Measurements from ENCODE around the gene GOLGA2.

The GOLGA2 gene

GRCh38 chr9:128257086-128257825 is 18.6 kb downstream of the GOLGA2 start:
- H3F3A ChIP-seq (ENCODE audit: low read depth): no peaks in the 10 kb centered on the region
- no peaks in the 10 kb centered on the region for H3K79me2 ChIP-seq (ENCODE audit: insufficient read depth, low read length)
- no peaks in the 10 kb centered on the region for H4K20me1 ChIP-seq (ENCODE audit: insufficient read depth, low read length, poor library complexity, severe bottlenecking)
- no peaks in the 10 kb centered on the region for H3K27me3 ChIP-seq (ENCODE audit: insufficient read depth, low read length, poor library complexity, severe bottlenecking)
- no peak overlapping the region for H3K9ac ChIP-seq (ENCODE audit: low read depth, low read length, poor library complexity, severe bottlenecking)
- no peaks in the 10 kb centered on the region for H3K9me3 ChIP-seq (ENCODE audit: insufficient read depth, low read depth, low read length)
- TF ChIP-seq CTCF (conservative IDR thresholded peaks at IDR 0.05; ENCODE audit: low read length) (no peak), EZH2phosphoT487 (IDR thresholded peaks at IDR 0.05; ENCODE audit: borderline replicate concordance) (no peak)
- H3K4me2 ChIP-seq (ENCODE audit: low read depth, low read length, poor library complexity, severe bottlenecking): no peak overlapping the region
- no peak overlapping the region for H2AFZ ChIP-seq (ENCODE audit: low read length)
- no peaks in the 10 kb centered on the region for H3K4me1 ChIP-seq (ENCODE audit: insufficient read depth, low read length, poor library complexity, severe bottlenecking)
- no peak overlapping the region for H3K4me3 ChIP-seq (ENCODE audit: low read length, poor library complexity, severe bottlenecking)
- H3K36me3 ChIP-seq (ENCODE audit: insufficient read depth, low read length): peaks cover 9% of the 10 kb centered on the region; the same call in 1 of the 2 replicates
- H3K9me2 ChIP-seq (replicated peaks; ENCODE audit: low read depth, low read length): no peaks in the 10 kb centered on the region

GRCh38 chr9:128254855-128255759 is 20.7 kb downstream of the GOLGA2 start:
- Histone ChIP-seq H4K20me1 (ENCODE audit: insufficient read depth, low read length, poor library complexity, severe bottlenecking) (no peaks in the 10 kb centered on the region), H2AFZ (ENCODE audit: low read length) (no peak overlapping the region), H3K9me2 (replicated peaks; ENCODE audit: low read depth, low read length) (no peaks in the 10 kb centered on the region), H3K4me3 (ENCODE audit: low read length, poor library complexity, severe bottlenecking) (no peak overlapping the region), H3K4me2 (ENCODE audit: low read depth, low read length, poor library complexity, severe bottlenecking) (no peak overlapping the region), H3F3A (ENCODE audit: low read depth) (no peaks in the 10 kb centered on the region), H3K27me3 (ENCODE audit: insufficient read depth, low read length, poor library complexity, severe bottlenecking) (no peaks in the 10 kb centered on the region), H3K4me1 (ENCODE audit: insufficient read depth, low read length, poor library complexity, severe bottlenecking) (no peaks in the 10 kb centered on the region), H3K9ac (ENCODE audit: low read depth, low read length, poor library complexity, severe bottlenecking) (no peak overlapping the region), H3K9me3 (ENCODE audit: insufficient read depth, low read depth, low read length) (no peaks in the 10 kb centered on the region), H3K36me3 (ENCODE audit: insufficient read depth, low read length) (peaks cover 9% of the 10 kb centered on the region; the same call in 1 of the 2 replicates), H3K79me2 (ENCODE audit: insufficient read depth, low read length) (no peaks in the 10 kb centered on the region)
- TF ChIP-seq EZH2phosphoT487 (IDR thresholded peaks at IDR 0.05; ENCODE audit: borderline replicate concordance) (no peak), CTCF (conservative IDR thresholded peaks at IDR 0.05; ENCODE audit: low read length) (peak; percentile 89)

- H3K36me3 ChIP-seq (ENCODE audit: insufficient read depth, low read length): peaks cover 9% of the 10 kb centered on the region; the same call in 1 of the 2 replicates
These were observed 21.4 kb downstream of the GOLGA2 start for GRCh38 chr9:128254362-128254761.

More at GRCh38 chr9:128254362-128254761, 21.4 kb downstream of the GOLGA2 start:
- Histone ChIP-seq H3K9ac (ENCODE audit: low read depth, low read length, poor library complexity, severe bottlenecking) (no peak overlapping the region), H3K4me2 (ENCODE audit: low read depth, low read length, poor library complexity, severe bottlenecking) (no peak overlapping the region), H3K27me3 (ENCODE audit: insufficient read depth, low read length, poor library complexity, severe bottlenecking) (no peaks in the 10 kb centered on the region), H4K20me1 (ENCODE audit: insufficient read depth, low read length, poor library complexity, severe bottlenecking) (no peaks in the 10 kb centered on the region), H3K9me3 (ENCODE audit: insufficient read depth, low read depth, low read length) (no peaks in the 10 kb centered on the region), H3K4me1 (ENCODE audit: insufficient read depth, low read length, poor library complexity, severe bottlenecking) (no peaks in the 10 kb centered on the region), H3K4me3 (ENCODE audit: low read length, poor library complexity, severe bottlenecking) (no peak overlapping the region), H3F3A (ENCODE audit: low read depth) (no peaks in the 10 kb centered on the region), H2AFZ (ENCODE audit: low read length) (no peak overlapping the region), H3K9me2 (replicated peaks; ENCODE audit: low read depth, low read length) (no peaks in the 10 kb centered on the region), H3K79me2 (ENCODE audit: insufficient read depth, low read length) (no peaks in the 10 kb centered on the region)
- TF ChIP-seq EZH2phosphoT487 (IDR thresholded peaks at IDR 0.05; ENCODE audit: borderline replicate concordance) (no peak), CTCF (conservative IDR thresholded peaks at IDR 0.05; ENCODE audit: low read length) (no peak)
